ENCODE results near the gene SMG6. TPM values are rescaled to one million over a fixed set of nuclear protein-coding genes. Genes with fewer than 3 reads are reported as not detected.

The SMG6 gene
- total and polyA plus RNA-seq, 2 of the 8 experiments (the other 6 are each of a cell fraction or from before 2014, with no cell fraction given): 18.5 to 25.2 TPM

DNA sequence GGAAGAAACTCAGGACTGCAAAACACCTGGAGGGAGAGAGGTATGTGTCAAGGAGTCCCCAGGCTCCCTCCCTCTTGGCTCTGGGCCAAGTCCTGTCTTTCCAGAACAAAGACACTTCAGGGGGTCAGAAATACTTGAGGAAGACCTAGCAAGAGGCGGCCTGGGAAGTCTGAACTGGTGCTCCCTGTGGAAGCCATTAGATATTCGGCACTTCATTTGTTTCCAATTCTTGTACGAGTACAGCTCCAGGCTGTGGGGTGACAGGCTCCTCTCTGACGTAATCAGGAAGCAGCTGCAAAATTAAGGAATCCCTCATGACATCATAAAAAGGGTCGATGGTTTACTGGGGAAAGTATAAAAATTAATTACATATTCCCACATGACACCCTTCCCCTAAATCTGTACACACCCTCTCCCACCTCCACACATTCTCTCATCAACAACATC lies 108.7 kb downstream of the SMG6 start:
- H3K4me1 ChIP-seq (replicated peaks in 1 of 4; ENCODE audit: control insufficient read depth in 3 of 4, insufficient read depth in 4 of 4, low read length in 3 of 4): peaks cover 0 to 12% (median 7%) of the 10 kb centered on the region in 4 experiments; a peak in 5 of 7 replicates
- no peaks in the 10 kb centered on the region for H4K20me1 ChIP-seq (replicated peaks in 1 of 2; ENCODE audit: control insufficient read depth in 1 of 2, insufficient read depth in 2 of 2, low read length in 2 of 2)
- no peaks in the 10 kb centered on the region for H3K79me2 ChIP-seq (ENCODE audit: control insufficient read depth in 1 of 2, insufficient read depth in 2 of 2, low read length in 2 of 2)
- TF ChIP-seq SIN3A (conservative IDR thresholded peaks at IDR 0.05 in 1 of 2, IDR thresholded peaks at IDR 0.05 in 1 of 2; ENCODE audit: low read depth in 1 of 2, low read length in 2 of 2) (peak; percentile 79 to 82; a peak in 2 of 4 replicates), TCF12 (IDR thresholded peaks at IDR 0.05; ENCODE audit: low read depth, low read length) (peak; percentile 90), SIX5 (IDR thresholded peaks at IDR 0.05; ENCODE audit: low read depth, low read length) (no peak), CHD2 (IDR thresholded peaks at IDR 0.05; ENCODE audit: low read length) (no peak), RFX5 (IDR thresholded peaks at IDR 0.05; ENCODE audit: borderline replicate concordance, low read depth, low read length) (no peak), RAD21 (IDR thresholded peaks at IDR 0.05 in 1 of 2, conservative IDR thresholded peaks at IDR 0.05 in 1 of 2; ENCODE audit: low read depth in 2 of 2, low read length in 2 of 2) (no peak), GABPA (IDR thresholded peaks at IDR 0.05; ENCODE audit: borderline replicate concordance, insufficient read depth, low read length) (no peak), ASH2L (IDR thresholded peaks at IDR 0.05; ENCODE audit: low read length) (peak; percentile 18), CTBP2 (IDR thresholded peaks at IDR 0.05; ENCODE audit: borderline replicate concordance, insufficient read depth, insufficient read length, low read length) (no peak)
- no peak overlapping the region for H4K5ac ChIP-seq (ENCODE audit: insufficient read length, low read depth, low read length)
- no peaks in the 10 kb centered on the region for H3K36me3 ChIP-seq (ENCODE audit: control insufficient read depth in 2 of 4, insufficient read depth in 4 of 4, low read length in 3 of 4)
- H2BK20ac ChIP-seq (ENCODE audit: low read length): 0 out of 2 replicates have a peak overlapping the region, but pooled peaks have one; percentile 55
- no peak overlapping the region for H3K23ac ChIP-seq (ENCODE audit: insufficient read length)
- H2BK5ac ChIP-seq (ENCODE audit: low read depth, low read length): peak overlapping the region; percentile 66; the same call in 1 of the 2 replicates
- H3K4ac ChIP-seq (replicated peaks; ENCODE audit: insufficient read length, low read depth, low read length): no peak overlapping the region
- peak overlapping the region in 1 of 4 experiments; percentile 6; a peak in 1 of 8 replicates for H3K4me3 ChIP-seq (ENCODE audit: extremely low read depth in 1 of 4, insufficient read depth in 2 of 4, low read depth in 3 of 4, low read length in 4 of 4)
- no peaks in the 10 kb centered on the region for H3K79me1 ChIP-seq (ENCODE audit: low read depth, low read length)
- ChIA-PET POLR2A (ENCODE audit: partially characterized antibody) (interaction anchor here (0.9 to 1.4 kb wide), 4 partner anchors 11 to 109 kb away, joined by 3 to 5 read pairs (median 3); partner anchors contain the start of genes SMG6 and SRR), CTCF (ENCODE audit: partially characterized antibody) (interaction anchor here (0.8 to 2.6 kb wide), 6 partner anchors 17 to 137 kb away, joined by 3 to 6 read pairs (median 4); no protein-coding TSS in a partner anchor)
- peak overlapping the region; percentile 26 to 65; a peak in 3 of 4 replicates for H3K4me2 ChIP-seq (ENCODE audit: insufficient read depth in 1 of 2, low read depth in 2 of 2, low read length in 2 of 2)
- WGBS, 2 experiments (ENCODE audit: extremely low coverage in 1 of 2, insufficient coverage in 1 of 2, insufficient read length in 1 of 2, insufficient replicate concordance in 2 of 2, low coverage in 1 of 2, low lambda C conversion rate in 2 of 2, missing lambda C conversion rate in 1 of 2): 37% methylated on average over 5 of the region's 5 CpGs; no CpG with 5 or more reads in 1 of the 2 experiments
- DNase-seq (ENCODE audit: low read depth in 1 of 2, low spot score in 2 of 2): peak; percentile 74 to 82
- H2BK120ac ChIP-seq (replicated peaks; ENCODE audit: low read depth, low read length): no peak overlapping the region
- no peak overlapping the region for H3K27ac ChIP-seq (ENCODE audit: low read depth, low read length)
- H3K23me2 ChIP-seq (ENCODE audit: low read depth, low read length): no peaks in the 10 kb centered on the region
- 0 out of 2 replicates have a peak overlapping the region, but pooled peaks have one; percentile 62 for H2BK12ac ChIP-seq (ENCODE audit: low read depth, low read length)
- H3K27me3 ChIP-seq (replicated peaks in 1 of 4; ENCODE audit: control insufficient read depth in 3 of 4, extremely low read depth in 1 of 4, insufficient read depth in 3 of 4, low read length in 3 of 4): no peaks in the 10 kb centered on the region
- no peak overlapping the region for H3K56ac ChIP-seq (replicated peaks; ENCODE audit: insufficient read length, low read depth, low read length)
- FAIRE-seq: peak; percentile 94
- H2BK15ac ChIP-seq (ENCODE audit: low read length): no peak overlapping the region
- no peak overlapping the region for H4K8ac ChIP-seq (ENCODE audit: extremely low read depth, insufficient read depth, low read length)
- H3K9me3 ChIP-seq (ENCODE audit: insufficient read depth in 2 of 2, low read depth in 1 of 2, low read length in 1 of 2): no peaks in the 10 kb centered on the region
- no peak overlapping the region for H4K91ac ChIP-seq (replicated peaks; ENCODE audit: insufficient read length, low read length)
- H3K9ac ChIP-seq (replicated peaks in 1 of 4; ENCODE audit: extremely low read depth in 1 of 4, low read depth in 3 of 4, low read length in 3 of 4): no peak overlapping the region
- H3K18ac ChIP-seq (ENCODE audit: extremely low read depth, low read length): peak overlapping the region; percentile 72; the same call in 1 of the 2 replicates
- H2AK5ac ChIP-seq (ENCODE audit: low read depth, low read length): 0 out of 2 replicates have a peak overlapping the region, but pooled peaks have one; percentile 80
- no peak overlapping the region for H2AFZ ChIP-seq (ENCODE audit: low read length)
- no peak overlapping the region for H3K14ac ChIP-seq (ENCODE audit: insufficient read length)
